ENCODE results near the gene URM1. TPM values are rescaled to one million over a fixed set of nuclear protein-coding genes. Genes with fewer than 3 reads are reported as not detected.

Gene URM1
- total RNA-seq, 4 donors from 2014 or later = 30.2 to 37.6 (median 34.0) TPM

DNA sequence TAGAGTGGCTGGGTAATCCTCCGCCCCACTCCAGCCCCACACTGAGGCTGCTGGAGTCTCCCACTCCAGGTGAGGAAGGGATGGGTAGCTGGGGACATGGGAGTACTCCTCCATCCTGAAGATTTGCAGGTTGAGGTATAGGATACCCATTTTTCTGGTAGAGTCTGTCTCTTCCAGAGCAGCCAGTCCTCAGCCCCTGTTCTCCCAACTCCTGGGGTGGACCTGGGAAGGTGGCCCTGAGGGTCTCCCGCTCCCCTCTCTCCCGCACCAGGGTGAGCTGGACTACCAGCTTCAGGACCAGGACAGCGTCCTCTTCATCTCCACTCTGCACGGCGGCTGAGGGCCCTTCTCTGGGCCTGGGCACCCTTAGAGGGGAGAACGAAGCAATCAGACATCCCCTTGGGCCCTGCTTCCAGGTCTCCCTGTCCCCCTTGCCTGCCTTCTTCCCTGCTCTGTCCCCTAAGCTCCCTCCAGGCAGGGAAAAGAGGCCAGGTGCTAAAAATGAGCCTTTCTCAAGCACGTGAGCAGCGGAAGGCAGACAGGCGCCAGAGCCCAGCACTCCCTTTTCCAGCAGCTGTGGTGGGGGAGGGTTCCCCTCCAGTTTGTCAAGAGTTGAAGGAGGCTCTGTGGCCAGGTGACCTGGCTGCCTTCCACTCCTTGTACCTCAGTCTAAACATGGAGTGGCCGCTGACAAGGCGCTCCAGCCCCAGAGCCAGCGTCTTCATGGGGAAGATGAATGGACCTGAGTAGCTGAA, 18.4 kb downstream of the URM1 start:
- no peak overlapping the region for H3K27ac ChIP-seq
- H3K4me1 ChIP-seq = no peaks in the 10 kb centered on the region
- peaks cover 74% of the 10 kb centered on the region for H3K36me3 ChIP-seq
- WGBS = 75% methylated on average over 10 of the region's 13 CpGs
- H3K27me3 ChIP-seq = no peaks in the 10 kb centered on the region
- DNase-seq (ENCODE audit: low spot score in 2 of 2) = no peak
- TF ChIP-seq, protein P1, sequence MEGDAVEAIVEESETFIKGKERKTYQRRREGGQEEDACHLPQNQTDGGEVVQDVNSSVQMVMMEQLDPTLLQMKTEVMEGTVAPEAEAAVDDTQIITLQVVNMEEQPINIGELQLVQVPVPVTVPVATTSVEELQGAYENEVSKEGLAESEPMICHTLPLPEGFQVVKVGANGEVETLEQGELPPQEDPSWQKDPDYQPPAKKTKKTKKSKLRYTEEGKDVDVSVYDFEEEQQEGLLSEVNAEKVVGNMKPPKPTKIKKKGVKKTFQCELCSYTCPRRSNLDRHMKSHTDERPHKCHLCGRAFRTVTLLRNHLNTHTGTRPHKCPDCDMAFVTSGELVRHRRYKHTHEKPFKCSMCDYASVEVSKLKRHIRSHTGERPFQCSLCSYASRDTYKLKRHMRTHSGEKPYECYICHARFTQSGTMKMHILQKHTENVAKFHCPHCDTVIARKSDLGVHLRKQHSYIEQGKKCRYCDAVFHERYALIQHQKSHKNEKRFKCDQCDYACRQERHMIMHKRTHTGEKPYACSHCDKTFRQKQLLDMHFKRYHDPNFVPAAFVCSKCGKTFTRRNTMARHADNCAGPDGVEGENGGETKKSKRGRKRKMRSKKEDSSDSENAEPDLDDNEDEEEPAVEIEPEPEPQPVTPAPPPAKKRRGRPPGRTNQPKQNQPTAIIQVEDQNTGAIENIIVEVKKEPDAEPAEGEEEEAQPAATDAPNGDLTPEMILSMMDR (IDR thresholded peaks at IDR 0.05) = no peak
- TF ChIP-seq POLR2AphosphoS5 (IDR thresholded peaks at IDR 0.05) = no peak
- no peak for TF ChIP-seq POLR2A (IDR thresholded peaks at IDR 0.05)
- no peak for TF ChIP-seq EP300 (IDR thresholded peaks at IDR 0.05)
- H3K9me3 ChIP-seq = no peaks in the 10 kb centered on the region
- H3K4me3 ChIP-seq = no peak overlapping the region

DNA sequence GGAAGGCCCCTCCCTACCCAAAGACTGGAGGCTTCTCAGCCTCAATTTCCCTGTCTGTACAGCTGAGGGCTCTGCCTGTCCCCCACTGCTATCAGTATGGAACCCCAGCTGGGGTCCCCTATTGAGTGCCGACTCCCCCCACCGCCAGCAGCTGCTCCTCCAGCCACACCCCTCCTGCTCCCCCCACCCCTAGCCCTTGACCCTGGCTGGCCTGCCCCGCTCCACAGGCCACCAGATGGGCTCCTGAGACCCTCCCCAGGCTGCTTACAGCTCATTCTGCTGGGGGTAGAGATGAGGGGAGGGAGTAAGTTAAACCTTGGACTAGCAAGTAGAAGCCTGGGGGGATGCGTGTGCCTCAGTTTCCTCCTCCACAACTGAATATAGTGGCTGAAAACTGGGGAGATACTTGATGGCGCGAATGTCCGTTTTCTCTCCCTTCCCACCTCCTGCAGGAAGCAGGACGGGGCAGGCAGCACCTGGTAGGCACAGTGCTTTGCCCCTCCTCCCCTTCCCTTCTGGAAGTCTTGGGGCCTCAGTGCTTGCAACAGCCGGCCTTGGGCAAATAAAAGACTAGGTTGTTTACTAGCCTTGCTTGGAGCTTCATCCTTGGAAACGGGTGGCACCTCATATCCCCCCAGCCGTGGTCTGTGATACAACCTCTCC, 19.1 kb downstream of the URM1 start:
- H3K4me1 ChIP-seq = no peaks in the 10 kb centered on the region
- WGBS = 87% methylated on average over 11 of the region's 11 CpGs
- H3K4me3 ChIP-seq = no peak overlapping the region
- no peaks in the 10 kb centered on the region for H3K9me3 ChIP-seq
- TF ChIP-seq, protein P1 (IDR thresholded peaks at IDR 0.05) = no peak
- TF ChIP-seq EP300 (IDR thresholded peaks at IDR 0.05) (no peak), POLR2A (IDR thresholded peaks at IDR 0.05) (no peak), POLR2AphosphoS5 (IDR thresholded peaks at IDR 0.05) (no peak)
- no peak overlapping the region for H3K27ac ChIP-seq
- no peak for DNase-seq (ENCODE audit: low spot score in 2 of 2)
- H3K27me3 ChIP-seq = no peaks in the 10 kb centered on the region
- peaks cover 70% of the 10 kb centered on the region for H3K36me3 ChIP-seq

DNA sequence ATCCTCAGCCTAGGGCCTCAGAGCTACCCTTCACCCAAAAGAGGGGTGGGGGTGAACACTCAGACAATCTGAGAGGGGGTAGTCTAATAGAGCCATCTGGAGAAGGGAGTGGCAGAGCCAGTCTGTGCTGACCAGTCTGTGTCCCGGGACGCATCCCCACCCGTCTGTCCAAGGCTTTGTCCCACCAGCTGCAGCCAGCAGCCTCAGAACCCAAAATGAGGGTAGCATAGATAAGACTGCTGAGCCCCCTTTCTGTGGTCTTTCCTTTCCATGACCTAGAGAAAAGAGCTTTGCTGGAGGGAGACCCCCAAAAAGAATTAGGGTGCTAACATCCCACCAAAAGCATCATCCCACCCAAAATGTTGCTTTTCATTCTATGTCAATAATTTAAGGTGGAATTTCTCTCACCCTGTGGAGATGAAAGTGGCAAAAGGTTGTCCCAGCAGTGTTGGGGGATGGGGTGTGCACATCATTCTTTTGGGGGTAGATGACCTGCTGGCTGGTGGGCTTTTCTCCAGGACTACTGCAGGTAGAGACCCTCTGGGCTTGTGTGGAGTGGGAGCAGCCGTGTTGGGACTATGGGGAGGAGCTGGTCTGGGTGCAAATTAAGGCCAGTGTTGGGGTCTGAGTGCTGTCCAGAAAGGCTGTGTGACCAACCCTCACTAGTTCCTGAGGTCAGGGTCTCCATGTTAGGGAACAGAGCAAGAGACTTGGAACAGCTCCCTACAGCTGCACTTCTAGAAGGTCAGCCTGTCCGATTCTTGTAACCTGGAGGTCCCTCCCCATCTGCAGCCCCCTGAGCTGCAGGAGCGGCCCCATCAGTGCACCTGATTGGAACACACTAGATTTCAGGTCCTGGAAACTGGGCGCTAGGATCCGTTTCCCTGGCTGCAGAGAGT, 19.9 kb downstream of the URM1 start:
- Histone ChIP-seq H3K4me3 (no peak overlapping the region), H3K36me3 (peaks cover 66% of the 10 kb centered on the region), H3K4me1 (no peaks in the 10 kb centered on the region), H3K9me3 (no peaks in the 10 kb centered on the region), H3K27me3 (no peaks in the 10 kb centered on the region), H3K27ac (no peak overlapping the region)
- 93% methylated on average over 8 of the region's 8 CpGs for WGBS
- TF ChIP-seq POLR2AphosphoS5 (IDR thresholded peaks at IDR 0.05) (no peak), POLR2A (IDR thresholded peaks at IDR 0.05) (no peak), EP300 (IDR thresholded peaks at IDR 0.05) (no peak)
- TF ChIP-seq, protein P1 (IDR thresholded peaks at IDR 0.05) = no peak
- DNase-seq (ENCODE audit: low spot score in 2 of 2) = no peak

DNA sequence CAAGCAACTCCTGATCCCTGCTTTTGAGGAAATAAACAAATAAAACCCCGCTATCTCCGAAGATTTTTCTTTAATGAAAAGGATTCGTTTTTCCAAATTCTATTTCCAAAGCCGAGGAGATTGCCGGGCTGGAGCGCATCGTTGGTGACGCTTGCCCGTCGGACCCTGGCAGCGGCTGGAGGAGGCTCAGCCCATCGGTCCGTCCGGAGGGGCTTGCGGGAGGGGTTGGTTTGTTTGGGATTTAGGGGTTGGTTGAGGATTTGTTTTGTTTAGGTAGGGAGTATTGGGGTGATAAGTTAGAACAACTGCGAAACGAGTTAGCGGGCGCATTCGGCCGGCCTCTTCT, 20.8 kb downstream of the URM1 start:
- Histone ChIP-seq H3K4me1 (peaks cover 4% of the 10 kb centered on the region), H3K36me3 (peaks cover 57% of the 10 kb centered on the region), H3K9me3 (no peaks in the 10 kb centered on the region), H3K27ac (no peak overlapping the region), H3K4me3 (no peak overlapping the region), H3K27me3 (no peaks in the 10 kb centered on the region)
- DNase-seq (ENCODE audit: low spot score in 2 of 2) = no peak
- 93% methylated on average over 21 of the region's 21 CpGs for WGBS
- TF ChIP-seq POLR2AphosphoS5 (IDR thresholded peaks at IDR 0.05) (no peak), POLR2A (IDR thresholded peaks at IDR 0.05) (no peak), EP300 (IDR thresholded peaks at IDR 0.05) (no peak)
- TF ChIP-seq, protein P1 (IDR thresholded peaks at IDR 0.05) = no peak
